Sigmoid colon (tissue), 3 donors: ENCODE results near the gene CUL9.

Experiments
- POLR2A ChIP-seq, 2 donors: fragments of 450-650 bp; IDR thresholded peaks; one replicate each; pipeline ENCODE4 v1.6.1; 2016; ENCODE audit warnings: antibody characterized with exemption in 2 of 2, mild to moderate bottlenecking in 2 of 2, moderate library complexity in 2 of 2
- TF ChIP-seq, protein P1 (sequence below), 4 experiments: fragments of 450-650 bp in 3 of 4; fragments of 200-600 bp in 1 of 4; IDR thresholded peaks; one replicate each; pipeline ENCODE4 v1.5.1; 2016 to 2019; ENCODE audit warnings: antibody characterized with exemption in 4 of 4, mild to moderate bottlenecking in 3 of 4, moderate library complexity in 2 of 4

DNA sequence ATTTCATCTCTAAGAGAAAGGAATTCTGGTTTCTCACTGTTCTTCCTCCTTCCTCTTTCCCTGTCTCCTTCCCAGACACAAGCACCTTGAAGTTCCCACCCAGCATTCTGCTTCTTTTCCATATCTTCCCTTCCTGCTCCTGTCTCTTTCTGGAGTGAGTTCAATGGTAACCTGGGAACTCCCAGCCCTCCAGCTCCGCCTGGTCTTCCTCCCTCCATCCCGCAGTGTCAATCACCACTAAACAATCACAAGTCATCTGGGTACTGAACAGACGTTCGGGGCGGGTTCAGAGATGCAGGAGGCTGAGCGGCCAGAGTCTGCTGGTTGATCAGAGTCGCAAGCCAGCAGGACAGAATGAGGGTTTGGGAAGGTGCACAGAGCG lies 69.0 kb downstream of the CUL9 start:
- TF ChIP-seq, protein P1, sequence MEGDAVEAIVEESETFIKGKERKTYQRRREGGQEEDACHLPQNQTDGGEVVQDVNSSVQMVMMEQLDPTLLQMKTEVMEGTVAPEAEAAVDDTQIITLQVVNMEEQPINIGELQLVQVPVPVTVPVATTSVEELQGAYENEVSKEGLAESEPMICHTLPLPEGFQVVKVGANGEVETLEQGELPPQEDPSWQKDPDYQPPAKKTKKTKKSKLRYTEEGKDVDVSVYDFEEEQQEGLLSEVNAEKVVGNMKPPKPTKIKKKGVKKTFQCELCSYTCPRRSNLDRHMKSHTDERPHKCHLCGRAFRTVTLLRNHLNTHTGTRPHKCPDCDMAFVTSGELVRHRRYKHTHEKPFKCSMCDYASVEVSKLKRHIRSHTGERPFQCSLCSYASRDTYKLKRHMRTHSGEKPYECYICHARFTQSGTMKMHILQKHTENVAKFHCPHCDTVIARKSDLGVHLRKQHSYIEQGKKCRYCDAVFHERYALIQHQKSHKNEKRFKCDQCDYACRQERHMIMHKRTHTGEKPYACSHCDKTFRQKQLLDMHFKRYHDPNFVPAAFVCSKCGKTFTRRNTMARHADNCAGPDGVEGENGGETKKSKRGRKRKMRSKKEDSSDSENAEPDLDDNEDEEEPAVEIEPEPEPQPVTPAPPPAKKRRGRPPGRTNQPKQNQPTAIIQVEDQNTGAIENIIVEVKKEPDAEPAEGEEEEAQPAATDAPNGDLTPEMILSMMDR (IDR thresholded peaks at IDR 0.05), result no peak
- no peak for TF ChIP-seq POLR2A (IDR thresholded peaks at IDR 0.05)
